HepG2 (cell line): ENCODE data around the gene HIRA. TPM values are rescaled to one million over a fixed set of nuclear protein-coding genes. Genes with fewer than 3 reads are reported as not detected.
A peak's percentile ranks its signal among the peaks of the same experiment; 100 is the strongest.

Experiments
- ELK4 ChIP-seq: sonication (generic); formaldehyde crosslinking; IDR thresholded peaks from 2 replicates; pipeline ENCODE4 v1.9.0; 2021; ENCODE audit warnings: missing genetic modification reagents, borderline replicate concordance
- HINFP ChIP-seq: sonication (generic); formaldehyde crosslinking; IDR thresholded peaks from 2 replicates; pipeline ENCODE4 v1.4.0; 2020; ENCODE audit warnings: low read depth, mild to moderate bottlenecking, missing genetic modification reagents
- MLXIP ChIP-seq: sonication (generic); formaldehyde crosslinking; IDR thresholded peaks from 2 replicates; pipeline ENCODE4 v1.9.0; 2021; ENCODE audit warnings: missing genetic modification reagents, borderline replicate concordance
- POGK ChIP-seq: sonication (generic); formaldehyde crosslinking; conservative IDR thresholded peaks from 2 replicates; pipeline ENCODE4 v1.8.0; 2022; ENCODE audit warnings: mild to moderate bottlenecking, moderate library complexity, missing genetic modification reagents
- SMC3 ChIP-seq: IDR thresholded peaks from 2 replicates; pipeline ENCODE4 v1.6.1; 2011; ENCODE audit warnings: low read length, improper control_type of control experiment
- STAG1 ChIP-seq: sonication (generic); formaldehyde crosslinking; IDR thresholded peaks from 2 replicates; pipeline ENCODE4 v1.4.0; 2020; ENCODE audit warnings: missing genetic modification reagents
- ZNF180 ChIP-seq: sonication (generic); formaldehyde crosslinking; IDR thresholded peaks from 2 replicates; pipeline ENCODE4 v1.4.0; 2020; ENCODE audit warnings: low read depth, missing genetic modification reagents, borderline replicate concordance
- ZNF431 ChIP-seq: sonication (generic); formaldehyde crosslinking; IDR thresholded peaks from 2 replicates; pipeline ENCODE4 v1.9.0; 2022; ENCODE audit warnings: missing genetic modification reagents, low read depth, mild to moderate bottlenecking, borderline replicate concordance
- ZNF543 ChIP-seq: sonication (generic); formaldehyde crosslinking; IDR thresholded peaks from 2 replicates; pipeline ENCODE4 v1.4.0; 2020; ENCODE audit warnings: mild to moderate bottlenecking, missing genetic modification reagents
- ZNF550 ChIP-seq: sonication (generic); formaldehyde crosslinking; IDR thresholded peaks from 2 replicates; pipeline ENCODE4 v1.4.0; 2020; ENCODE audit warnings: mild to moderate bottlenecking, missing genetic modification reagents, borderline replicate concordance
- ZNF589 ChIP-seq: sonication (generic); formaldehyde crosslinking; conservative IDR thresholded peaks from 2 replicates; pipeline ENCODE4 v1.8.0; 2022; ENCODE audit warnings: mild to moderate bottlenecking, moderate library complexity, missing genetic modification reagents
- polyA plus RNA-seq, 8 experiments: library from polyadenylated mRNA; depleted of rRNA in 3 of 8; stranded (reverse) in 7 of 8; unstranded in 1 of 8; fragments of >200 nt; fragmentation: Illumina TruSeq in 4 of 8; extraction: Trizol in 4 of 8; gene quantifications; 2 replicates each; pipeline versions ENCODE4 v1.2.1 to v1.2.3, GENCODE V29; 2011 to 2016; ENCODE audit warnings: low read depth in 4 of 8, missing spikeins in 1 of 8, mixed read lengths in 1 of 8; ENCODE audit not compliant: insufficient read depth in 1 of 8
- total RNA-seq, 5 experiments: library from RNA; depleted of rRNA; stranded (reverse); fragments of >200 nt; fragmentation: Illumina TruSeq; extraction: Trizol; gene quantifications; 2 replicates each; pipeline ENCODE4 v1.2.3, GENCODE V29; 2016; ENCODE audit warnings: low read depth in 1 of 5
- TF ChIP-seq, protein P1 (sequence below): sonication (generic); formaldehyde crosslinking; IDR thresholded peaks from 2 replicates; pipeline ENCODE4; 2020; ENCODE audit warnings: missing genetic modification reagents, mild to moderate bottlenecking, borderline replicate concordance
- TF ChIP-seq, protein P2 (sequence below): sonication (generic); formaldehyde crosslinking; IDR thresholded peaks from 2 replicates; pipeline ENCODE4 v1.5.0; 2020; ENCODE audit warnings: mild to moderate bottlenecking, missing genetic modification reagents, moderate library complexity
- TF ChIP-seq, protein P3 (sequence below): IDR thresholded peaks from 2 replicates; pipeline ENCODE4 v1.6.1; 2016; ENCODE audit warnings: low read depth

Gene HIRA
- total and polyA plus RNA-seq, 2 of the 13 experiments (the other 11 are each of a cell fraction or from before 2014, with no cell fraction given), result 21.5 to 29.2 TPM

DNA sequence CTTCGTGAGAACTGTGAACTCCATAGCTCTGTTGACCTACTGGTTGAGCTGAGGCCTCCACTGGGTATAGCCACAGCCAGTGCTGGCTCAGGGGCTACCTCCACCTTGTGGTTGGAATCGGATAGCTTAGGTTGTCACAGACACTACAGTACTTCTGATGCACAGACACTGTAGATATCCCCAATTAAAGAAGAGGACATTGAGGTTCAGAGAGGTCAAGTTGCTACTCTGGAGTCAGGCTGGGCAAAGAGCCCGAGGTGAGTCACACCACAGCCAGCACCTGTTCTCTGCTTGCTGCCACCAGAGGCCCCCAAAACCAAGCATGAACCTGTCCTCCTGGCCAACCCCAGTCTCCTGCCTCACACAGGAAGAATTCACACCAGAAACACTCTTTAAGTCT is 42.0 kb upstream of the HIRA start (continued):
- TF ChIP-seq, protein P1, sequence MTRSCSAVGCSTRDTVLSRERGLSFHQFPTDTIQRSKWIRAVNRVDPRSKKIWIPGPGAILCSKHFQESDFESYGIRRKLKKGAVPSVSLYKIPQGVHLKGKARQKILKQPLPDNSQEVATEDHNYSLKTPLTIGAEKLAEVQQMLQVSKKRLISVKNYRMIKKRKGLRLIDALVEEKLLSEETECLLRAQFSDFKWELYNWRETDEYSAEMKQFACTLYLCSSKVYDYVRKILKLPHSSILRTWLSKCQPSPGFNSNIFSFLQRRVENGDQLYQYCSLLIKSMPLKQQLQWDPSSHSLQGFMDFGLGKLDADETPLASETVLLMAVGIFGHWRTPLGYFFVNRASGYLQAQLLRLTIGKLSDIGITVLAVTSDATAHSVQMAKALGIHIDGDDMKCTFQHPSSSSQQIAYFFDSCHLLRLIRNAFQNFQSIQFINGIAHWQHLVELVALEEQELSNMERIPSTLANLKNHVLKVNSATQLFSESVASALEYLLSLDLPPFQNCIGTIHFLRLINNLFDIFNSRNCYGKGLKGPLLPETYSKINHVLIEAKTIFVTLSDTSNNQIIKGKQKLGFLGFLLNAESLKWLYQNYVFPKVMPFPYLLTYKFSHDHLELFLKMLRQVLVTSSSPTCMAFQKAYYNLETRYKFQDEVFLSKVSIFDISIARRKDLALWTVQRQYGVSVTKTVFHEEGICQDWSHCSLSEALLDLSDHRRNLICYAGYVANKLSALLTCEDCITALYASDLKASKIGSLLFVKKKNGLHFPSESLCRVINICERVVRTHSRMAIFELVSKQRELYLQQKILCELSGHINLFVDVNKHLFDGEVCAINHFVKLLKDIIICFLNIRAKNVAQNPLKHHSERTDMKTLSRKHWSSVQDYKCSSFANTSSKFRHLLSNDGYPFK (CRISPR knock-in tag), result no peak
- TF ChIP-seq ELK4, result no peak
- no peak for TF ChIP-seq ZNF431 (CRISPR knock-in tag)
- no peak for TF ChIP-seq ZNF550 (CRISPR knock-in tag)
- no peak for TF ChIP-seq MLXIP
- TF ChIP-seq ZNF589, result no peak
- TF ChIP-seq, protein P2, sequence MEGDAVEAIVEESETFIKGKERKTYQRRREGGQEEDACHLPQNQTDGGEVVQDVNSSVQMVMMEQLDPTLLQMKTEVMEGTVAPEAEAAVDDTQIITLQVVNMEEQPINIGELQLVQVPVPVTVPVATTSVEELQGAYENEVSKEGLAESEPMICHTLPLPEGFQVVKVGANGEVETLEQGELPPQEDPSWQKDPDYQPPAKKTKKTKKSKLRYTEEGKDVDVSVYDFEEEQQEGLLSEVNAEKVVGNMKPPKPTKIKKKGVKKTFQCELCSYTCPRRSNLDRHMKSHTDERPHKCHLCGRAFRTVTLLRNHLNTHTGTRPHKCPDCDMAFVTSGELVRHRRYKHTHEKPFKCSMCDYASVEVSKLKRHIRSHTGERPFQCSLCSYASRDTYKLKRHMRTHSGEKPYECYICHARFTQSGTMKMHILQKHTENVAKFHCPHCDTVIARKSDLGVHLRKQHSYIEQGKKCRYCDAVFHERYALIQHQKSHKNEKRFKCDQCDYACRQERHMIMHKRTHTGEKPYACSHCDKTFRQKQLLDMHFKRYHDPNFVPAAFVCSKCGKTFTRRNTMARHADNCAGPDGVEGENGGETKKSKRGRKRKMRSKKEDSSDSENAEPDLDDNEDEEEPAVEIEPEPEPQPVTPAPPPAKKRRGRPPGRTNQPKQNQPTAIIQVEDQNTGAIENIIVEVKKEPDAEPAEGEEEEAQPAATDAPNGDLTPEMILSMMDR (CRISPR knock-in tag), result peak; percentile 38
- TF ChIP-seq HINFP (CRISPR knock-in tag), result no peak
- TF ChIP-seq, protein P3, sequence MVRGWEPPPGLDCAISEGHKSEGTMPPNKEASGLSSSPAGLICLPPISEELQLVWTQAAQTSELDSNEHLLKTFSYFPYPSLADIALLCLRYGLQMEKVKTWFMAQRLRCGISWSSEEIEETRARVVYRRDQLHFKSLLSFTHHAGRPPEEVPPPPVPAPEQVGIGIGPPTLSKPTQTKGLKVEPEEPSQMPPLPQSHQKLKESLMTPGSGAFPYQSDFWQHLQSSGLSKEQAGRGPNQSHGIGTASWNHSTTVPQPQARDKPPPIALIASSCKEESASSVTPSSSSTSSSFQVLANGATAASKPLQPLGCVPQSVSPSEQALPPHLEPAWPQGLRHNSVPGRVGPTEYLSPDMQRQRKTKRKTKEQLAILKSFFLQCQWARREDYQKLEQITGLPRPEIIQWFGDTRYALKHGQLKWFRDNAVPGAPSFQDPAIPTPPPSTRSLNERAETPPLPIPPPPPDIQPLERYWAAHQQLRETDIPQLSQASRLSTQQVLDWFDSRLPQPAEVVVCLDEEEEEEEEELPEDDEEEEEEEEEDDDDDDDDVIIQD, result no peak
- no peak for TF ChIP-seq POGK (CRISPR knock-in tag)
- TF ChIP-seq SMC3, result peak; percentile 35; the same call in 1 of the 2 replicates
- TF ChIP-seq STAG1 (CRISPR knock-in tag), result peak; percentile 17; the same call in 1 of the 2 replicates
- no peak for TF ChIP-seq ZNF180 (CRISPR knock-in tag)
- TF ChIP-seq ZNF543, result no peak
